Inflammatory macrophage treated with lipopolysaccharide for 4 hours (primary cell): ENCODE results near the gene PTPRR.

ENCODE experiments used
- DNase-seq: peaks from one replicate; pipeline ENCODE4 v3.0.0-alpha.2; 2020

The PTPRR gene

GRCh38 chr12:70908978-70909377 lies 11.6 kb downstream of the PTPRR start:
- DNase-seq = no peak

GRCh38 chr12:70907412-70907811 lies 13.1 kb downstream of the PTPRR start:
- DNase-seq = no peak

GRCh38 chr12:70895956-70896355 lies 24.6 kb downstream of the PTPRR start:
- no peak for DNase-seq

GRCh38 chr12:70892593-70892992 lies 27.9 kb downstream of the PTPRR start:
- no peak for DNase-seq

- DNase-seq = no peak
Measured at GRCh38 chr12:70890895-70891832, 29.4 kb downstream of the PTPRR start.

GRCh38 chr12:70885956-70886355 lies 34.6 kb downstream of the PTPRR start:
- no peak for DNase-seq

- no peak for DNase-seq
Measured at GRCh38 chr12:70883855-70884254, 36.7 kb downstream of the PTPRR start.

GRCh38 chr12:70880744-70881143 lies 39.8 kb downstream of the PTPRR start:
- DNase-seq = no peak

GRCh38 chr12:70876952-70877351 lies 43.6 kb downstream of the PTPRR start:
- no peak for DNase-seq

GRCh38 chr12:70875628-70876027 lies 44.9 kb downstream of the PTPRR start:
- no peak for DNase-seq

GRCh38 chr12:70854881-70855568 lies 65.5 kb downstream of the PTPRR start:
- no peak for DNase-seq

GRCh38 chr12:70854138-70854537 lies 66.4 kb downstream of the PTPRR start:
- DNase-seq = no peak

GRCh38 chr12:70853326-70853725 lies 67.2 kb downstream of the PTPRR start:
- DNase-seq = peak; percentile 10

- no peak for DNase-seq
Measured at GRCh38 chr12:70852416-70853150, 68.0 kb downstream of the PTPRR start.

GRCh38 chr12:70849265-70849960 lies 71.1 kb downstream of the PTPRR start:
- no peak for DNase-seq

- DNase-seq = no peak
Measured at GRCh38 chr12:70847871-70848270, 72.7 kb downstream of the PTPRR start.

GRCh38 chr12:70845268-70845667 lies 75.3 kb downstream of the PTPRR start:
- DNase-seq = no peak

- no peak for DNase-seq
Measured at GRCh38 chr12:70843363-70843762, 77.2 kb downstream of the PTPRR start.

GRCh38 chr12:70842942-70843341 lies 77.6 kb downstream of the PTPRR start:
- DNase-seq = no peak

GRCh38 chr12:70842136-70842535 lies 78.4 kb downstream of the PTPRR start:
- DNase-seq = no peak

GRCh38 chr12:70840656-70841350 lies 79.7 kb downstream of the PTPRR start:
- no peak for DNase-seq

- DNase-seq = no peak
Measured at GRCh38 chr12:70839544-70839943, 81.0 kb downstream of the PTPRR start.
